SK-N-SH treated with all-trans-retinoic acid at 6 μM for 48 hours (cell line): ENCODE data around the gene PXK.

ENCODE experiments used
- ATAC-seq: fragments of 200-7000 bp; cut with Tn5 transposase; 3 replicates; pipeline ENCODE4 v1.9.1; 2020; ENCODE audit warnings: mild to moderate bottlenecking, moderate library complexity
- ARNTL ChIP-seq: fragments of 450-650 bp; formaldehyde crosslinking; IDR thresholded peaks from 2 replicates; pipeline ENCODE4 v1.5.0; 2020; ENCODE audit warnings: low read depth, mild to moderate bottlenecking, moderate library complexity, borderline replicate concordance
- BACH2 ChIP-seq: fragments of 250-450 bp; sonication (Bioruptor Pico); IDR thresholded peaks from 2 replicates; pipeline ENCODE4 v1.9.0; 2021; ENCODE audit warnings: mild to moderate bottlenecking, borderline replicate concordance
- CREB5 ChIP-seq: fragments of 250-450 bp; sonication (Bioruptor Pico); IDR thresholded peaks from 2 replicates; pipeline ENCODE4 v1.5.1; 2020; ENCODE audit warnings: low read depth, mild to moderate bottlenecking, moderate library complexity
- CSDC2 ChIP-seq: fragments of 250-450 bp; sonication (Bioruptor Pico); IDR thresholded peaks from 2 replicates; pipeline ENCODE4 v1.5.0; 2020; ENCODE audit warnings: mild to moderate bottlenecking, moderate library complexity
- ESRRG ChIP-seq: fragments of 250-450 bp; sonication (Bioruptor Pico); IDR thresholded peaks from 2 replicates; pipeline ENCODE4 v1.6.1; 2021; ENCODE audit warnings: mild to moderate bottlenecking
- ISL1 ChIP-seq: fragments of 250-450 bp; sonication (Bioruptor Pico); IDR thresholded peaks from 2 replicates; pipeline ENCODE4 v2.1.2; 2022; ENCODE audit warnings: mild to moderate bottlenecking, moderate library complexity
- OSR1 ChIP-seq: fragments of 250-450 bp; sonication (Bioruptor Pico); IDR thresholded peaks from 2 replicates; pipeline ENCODE4 v1.8.0; 2022; ENCODE audit warnings: moderate library complexity, mild to moderate bottlenecking, inconsistent platforms
- PATZ1 ChIP-seq: fragments of 250-450 bp; sonication (Bioruptor Pico); IDR thresholded peaks from 2 replicates; pipeline ENCODE4 v1.8.0; 2020; ENCODE audit warnings: mild to moderate bottlenecking, moderate library complexity, borderline replicate concordance
- PPARA ChIP-seq: fragments of 250-450 bp; sonication (Bioruptor Pico); IDR thresholded peaks from 2 replicates; pipeline ENCODE4 v1.5.0; 2020; ENCODE audit warnings: mild to moderate bottlenecking, borderline replicate concordance
- RARB ChIP-seq: fragments of 250-450 bp; sonication (Bioruptor Pico); IDR thresholded peaks from 2 replicates; pipeline ENCODE4 v1.8.0; 2021; ENCODE audit warnings: mild to moderate bottlenecking, moderate library complexity
- SNAI2 ChIP-seq: fragments of 250-450 bp; sonication (Bioruptor Pico); IDR thresholded peaks from 2 replicates; pipeline ENCODE4 v1.5.0; 2020; ENCODE audit warnings: mild to moderate bottlenecking, moderate library complexity
- TCF4 ChIP-seq: fragments of 250-450 bp; sonication (Bioruptor Pico); IDR thresholded peaks from 2 replicates; pipeline ENCODE4 v1.8.0; 2021; ENCODE audit warnings: mild to moderate bottlenecking, moderate library complexity, borderline replicate concordance
- TOX ChIP-seq: fragments of 250-450 bp; sonication (Bioruptor Pico); IDR thresholded peaks from 2 replicates; pipeline ENCODE4 v1.8.0; 2021; ENCODE audit warnings: mild to moderate bottlenecking, moderate library complexity, borderline replicate concordance
- TSHZ2 ChIP-seq: fragments of 250-450 bp; sonication (Bioruptor Pico); IDR thresholded peaks from 2 replicates; pipeline ENCODE4 v1.5.0; 2020; ENCODE audit warnings: mild to moderate bottlenecking, moderate library complexity
- ZC3H10 ChIP-seq: fragments of 250-450 bp; sonication (Bioruptor Pico); IDR thresholded peaks from 2 replicates; pipeline ENCODE4 v1.5.1; 2021; ENCODE audit warnings: mild to moderate bottlenecking, moderate library complexity
- ZFP3 ChIP-seq: fragments of 250-450 bp; sonication (Bioruptor Pico); IDR thresholded peaks from 2 replicates; pipeline ENCODE4 v1.5.0; 2020; ENCODE audit warnings: mild to moderate bottlenecking, moderate library complexity
- ZFP30 ChIP-seq: fragments of 450-650 bp; formaldehyde crosslinking; IDR thresholded peaks from 2 replicates; pipeline ENCODE4 v1.5.0; 2022; ENCODE audit warnings: mild to moderate bottlenecking, moderate library complexity
- ZNF565 ChIP-seq: fragments of 450-650 bp; formaldehyde crosslinking; conservative IDR thresholded peaks from 2 replicates; pipeline ENCODE4 v1.5.0; 2020; ENCODE audit warnings: low read depth, mild to moderate bottlenecking, moderate library complexity
- ZNF70 ChIP-seq: fragments of 450-650 bp; formaldehyde crosslinking; IDR thresholded peaks from 2 replicates; pipeline ENCODE4 v1.5.0; 2020; ENCODE audit warnings: mild to moderate bottlenecking, moderate library complexity
- ZNF8 ChIP-seq: fragments of 450-650 bp; formaldehyde crosslinking; IDR thresholded peaks from 2 replicates; pipeline ENCODE4 v1.5.0; 2020; ENCODE audit warnings: mild to moderate bottlenecking, moderate library complexity
- TF ChIP-seq, protein P1 (sequence below): fragments of 250-450 bp; sonication (Bioruptor Pico); IDR thresholded peaks from 2 replicates; pipeline ENCODE4 v1.5.1; 2021; ENCODE audit warnings: mild to moderate bottlenecking, moderate library complexity
- TF ChIP-seq, protein P2 (sequence below): fragments of 250-450 bp; sonication (Bioruptor Pico); IDR thresholded peaks from 2 replicates; pipeline ENCODE4 v1.8.0; 2021; ENCODE audit warnings: low read depth, mild to moderate bottlenecking, moderate library complexity, borderline replicate concordance

Gene PXK

GRCh38 chr3:58357402-58357801 lies 24.7 kb downstream of the PXK start:
- no peak for TF ChIP-seq PATZ1 (CRISPR knock-in tag)
- TF ChIP-seq, protein P1, sequence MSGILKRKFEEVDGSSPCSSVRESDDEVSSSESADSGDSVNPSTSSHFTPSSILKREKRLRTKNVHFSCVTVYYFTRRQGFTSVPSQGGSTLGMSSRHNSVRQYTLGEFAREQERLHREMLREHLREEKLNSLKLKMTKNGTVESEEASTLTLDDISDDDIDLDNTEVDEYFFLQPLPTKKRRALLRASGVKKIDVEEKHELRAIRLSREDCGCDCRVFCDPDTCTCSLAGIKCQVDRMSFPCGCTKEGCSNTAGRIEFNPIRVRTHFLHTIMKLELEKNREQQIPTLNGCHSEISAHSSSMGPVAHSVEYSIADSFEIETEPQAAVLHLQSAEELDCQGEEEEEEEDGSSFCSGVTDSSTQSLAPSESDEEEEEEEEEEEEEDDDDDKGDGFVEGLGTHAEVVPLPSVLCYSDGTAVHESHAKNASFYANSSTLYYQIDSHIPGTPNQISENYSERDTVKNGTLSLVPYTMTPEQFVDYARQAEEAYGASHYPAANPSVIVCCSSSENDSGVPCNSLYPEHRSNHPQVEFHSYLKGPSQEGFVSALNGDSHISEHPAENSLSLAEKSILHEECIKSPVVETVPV (CRISPR knock-in tag), result no peak
- no peak for TF ChIP-seq ZNF8 (CRISPR knock-in tag)
- TF ChIP-seq ZC3H10 (CRISPR knock-in tag), result no peak
- no peak for TF ChIP-seq ARNTL (CRISPR knock-in tag)
- TF ChIP-seq TSHZ2, result no peak
- TF ChIP-seq CREB5 (CRISPR knock-in tag), result no peak
- TF ChIP-seq TCF4 (CRISPR knock-in tag), result no peak
- no peak for TF ChIP-seq OSR1 (CRISPR knock-in tag)
- TF ChIP-seq TOX (CRISPR knock-in tag), result no peak
- TF ChIP-seq ZFP30 (CRISPR knock-in tag), result no peak
- no peak for TF ChIP-seq ESRRG (CRISPR knock-in tag)
- TF ChIP-seq ZFP3, result no peak
- ATAC-seq, result no peak

DNA sequence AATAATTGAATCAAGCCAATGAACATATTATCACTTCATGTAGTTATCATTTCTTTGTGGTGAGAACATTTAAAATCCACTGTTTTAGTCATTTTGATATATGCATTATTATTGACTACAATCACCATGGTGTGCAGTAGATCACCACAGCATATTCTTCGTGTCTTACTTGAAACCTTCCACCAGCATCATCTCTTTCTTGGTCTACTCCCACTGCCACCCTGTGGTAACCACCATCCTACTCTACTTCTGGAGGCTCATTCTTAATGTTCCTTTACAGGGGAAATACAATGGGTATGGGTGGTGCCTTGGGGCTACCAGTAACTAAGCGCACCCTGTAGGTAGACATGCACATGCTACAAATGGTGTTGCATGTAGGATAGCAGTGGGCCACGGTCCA lies 25.4 kb downstream of the PXK start:
- no peak for ATAC-seq
- TF ChIP-seq RARB, result no peak
- no peak for TF ChIP-seq PPARA (CRISPR knock-in tag)
- no peak for TF ChIP-seq ISL1 (CRISPR knock-in tag)
- no peak for TF ChIP-seq CREB5 (CRISPR knock-in tag)

DNA sequence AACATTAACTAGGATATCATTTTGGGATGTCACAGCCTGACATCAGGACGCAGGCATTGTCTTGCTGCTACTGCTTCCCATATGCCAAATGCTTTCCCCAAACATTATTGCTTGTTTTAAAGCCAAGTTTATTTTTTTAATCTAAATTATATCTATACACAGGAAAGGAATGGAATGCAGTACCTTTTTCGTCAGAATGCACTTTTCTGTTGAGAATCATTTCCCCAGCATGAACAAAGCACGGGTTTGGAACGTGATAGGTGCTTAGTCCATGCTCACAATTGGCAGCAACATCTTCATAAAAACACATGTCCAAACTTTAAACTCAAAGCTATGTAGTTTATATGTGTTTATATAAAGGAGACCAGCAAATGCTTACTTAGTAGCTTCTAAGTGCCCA lies 26.1 kb downstream of the PXK start:
- TF ChIP-seq SNAI2, result no peak
- no peak for TF ChIP-seq TCF4 (CRISPR knock-in tag)
- TF ChIP-seq ARNTL (CRISPR knock-in tag), result no peak
- TF ChIP-seq PATZ1 (CRISPR knock-in tag), result no peak
- no peak for TF ChIP-seq ZNF70 (CRISPR knock-in tag)
- TF ChIP-seq ZFP3, result no peak
- no peak for TF ChIP-seq ZNF8 (CRISPR knock-in tag)
- no peak for TF ChIP-seq RARB
- TF ChIP-seq PPARA (CRISPR knock-in tag), result no peak
- TF ChIP-seq OSR1 (CRISPR knock-in tag), result no peak
- TF ChIP-seq CSDC2 (CRISPR knock-in tag), result no peak
- TF ChIP-seq ESRRG (CRISPR knock-in tag), result no peak
- TF ChIP-seq, protein P2, sequence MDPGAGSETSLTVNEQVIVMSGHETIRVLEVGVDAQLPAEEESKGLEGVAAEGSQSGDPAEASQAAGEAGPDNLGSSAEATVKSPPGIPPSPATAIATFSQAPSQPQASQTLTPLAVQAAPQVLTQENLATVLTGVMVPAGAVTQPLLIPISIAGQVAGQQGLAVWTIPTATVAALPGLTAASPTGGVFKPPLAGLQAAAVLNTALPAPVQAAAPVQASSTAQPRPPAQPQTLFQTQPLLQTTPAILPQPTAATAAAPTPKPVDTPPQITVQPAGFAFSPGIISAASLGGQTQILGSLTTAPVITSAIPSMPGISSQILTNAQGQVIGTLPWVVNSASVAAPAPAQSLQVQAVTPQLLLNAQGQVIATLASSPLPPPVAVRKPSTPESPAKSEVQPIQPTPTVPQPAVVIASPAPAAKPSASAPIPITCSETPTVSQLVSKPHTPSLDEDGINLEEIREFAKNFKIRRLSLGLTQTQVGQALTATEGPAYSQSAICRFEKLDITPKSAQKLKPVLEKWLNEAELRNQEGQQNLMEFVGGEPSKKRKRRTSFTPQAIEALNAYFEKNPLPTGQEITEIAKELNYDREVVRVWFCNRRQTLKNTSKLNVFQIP (CRISPR knock-in tag), result no peak
- TF ChIP-seq BACH2, result no peak
- no peak for TF ChIP-seq TSHZ2
- no peak for TF ChIP-seq ZNF565 (CRISPR knock-in tag)
- ATAC-seq, result no peak
